Renal pelvis (tissue), 4 donors: ENCODE data around the gene GLIS2. TPM values are rescaled to one million over a fixed set of nuclear protein-coding genes. Genes with fewer than 3 reads are reported as not detected.

ENCODE experiments used
- DNase-seq: peaks from one replicate; pipeline ENCODE4 v3.0.0-alpha.2; 2013
- polyA plus RNA-seq, 3 donors: library from polyadenylated mRNA; unstranded; fragments of 120-200 nt; gene quantifications; one replicate each; pipeline ENCODE4 v1.2.1, GENCODE V29; 2013; ENCODE audit not compliant: insufficient read length in 3 of 3

Gene GLIS2
- polyA plus RNA-seq, 3 donors = 46.2 to 52.4 (median 50.6) TPM

- no peak for DNase-seq
These were observed 65.4 kb downstream of the GLIS2 start for GRCh38 chr16:4381072-4381934.

- DNase-seq = no peak
These were observed 66.3 kb downstream of the GLIS2 start for GRCh38 chr16:4381935-4382794.

- DNase-seq = no peak
These were observed 67.0 kb downstream of the GLIS2 start for GRCh38 chr16:4382795-4383357.

DNA sequence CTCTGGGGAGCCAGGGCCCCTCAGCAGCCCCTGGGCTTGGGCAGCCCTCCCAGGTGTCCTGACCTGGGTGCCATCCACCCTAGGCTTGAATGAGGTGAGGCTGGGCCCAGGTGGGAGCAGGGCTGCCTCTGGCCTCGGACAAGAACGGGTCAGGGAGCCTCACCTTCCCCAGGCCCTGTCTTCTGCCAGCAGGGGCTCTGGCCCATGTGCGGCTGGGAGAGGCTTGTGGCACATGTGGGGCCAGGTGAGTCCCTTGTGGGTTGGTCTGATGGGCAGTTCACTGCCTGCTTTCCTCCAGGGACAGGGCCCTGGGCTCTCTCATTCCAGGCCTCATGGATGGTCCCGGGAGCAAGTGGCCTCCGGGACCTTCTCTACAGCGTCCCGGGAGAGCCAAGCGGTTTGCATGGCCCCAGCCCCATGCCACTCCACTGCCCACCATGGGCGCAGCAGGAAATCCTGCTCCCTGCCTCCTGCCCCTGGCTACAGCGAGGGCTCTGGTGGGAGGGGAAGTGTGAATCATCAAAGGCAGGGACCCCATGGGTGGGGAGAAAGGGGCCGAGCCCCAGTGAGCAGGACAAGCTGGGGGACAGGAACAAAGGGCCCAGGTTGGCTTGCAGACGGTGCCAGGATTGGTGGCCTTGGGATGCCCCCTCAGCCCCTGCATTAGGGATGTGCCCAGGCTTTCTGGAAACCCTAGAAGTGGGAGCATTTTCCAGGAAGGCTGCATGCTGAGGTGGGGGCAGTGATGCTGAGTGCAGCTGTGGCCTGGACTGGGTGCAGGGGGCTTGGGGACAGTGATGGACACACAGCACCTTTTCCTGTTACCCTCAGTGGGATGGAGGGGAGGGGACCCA is 68.0 kb downstream of the GLIS2 start:
- no peak for DNase-seq

- no peak for DNase-seq
These were observed 68.7 kb downstream of the GLIS2 start for GRCh38 chr16:4384509-4384942.

GRCh38 chr16:4385066-4385788 is 69.4 kb downstream of the GLIS2 start:
- no peak for DNase-seq

GRCh38 chr16:4385789-4386450 is 70.1 kb downstream of the GLIS2 start:
- no peak for DNase-seq

- no peak for DNase-seq
These were observed 70.6 kb downstream of the GLIS2 start for GRCh38 chr16:4386451-4386805.

DNA sequence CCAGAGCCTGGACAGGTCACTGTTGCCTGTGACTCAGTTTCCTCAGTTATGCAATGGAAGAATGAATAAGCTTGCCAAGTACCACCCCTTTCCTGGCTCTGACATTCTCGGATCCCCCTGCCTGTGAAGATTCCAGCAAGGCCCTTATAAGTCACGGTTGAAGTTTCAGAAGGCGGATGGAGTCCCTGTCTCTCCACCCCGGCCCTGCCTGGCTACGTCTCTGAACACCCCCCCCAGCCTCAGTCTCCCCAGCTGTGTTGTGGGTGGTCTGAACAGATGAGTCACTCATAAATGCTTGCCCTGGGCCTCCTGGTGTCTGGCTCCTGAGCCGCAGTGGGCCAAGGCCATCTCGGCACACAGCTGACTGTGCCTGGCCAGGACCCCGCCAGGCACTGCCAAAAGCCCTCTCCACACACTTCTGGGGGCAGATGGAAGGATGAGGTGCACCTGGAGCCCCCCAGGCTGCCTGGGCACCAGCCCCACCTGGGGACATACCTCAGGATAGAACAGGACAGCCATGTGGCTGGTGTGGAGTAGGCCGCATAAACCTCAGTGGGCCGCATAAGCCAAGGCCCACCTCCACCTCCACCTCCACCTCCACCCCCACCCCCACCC is 71.2 kb downstream of the GLIS2 start:
- no peak for DNase-seq

GRCh38 chr16:4387781-4388180 is 71.9 kb downstream of the GLIS2 start:
- DNase-seq = no peak

GRCh38 chr16:4388271-4389021 is 72.6 kb downstream of the GLIS2 start:
- DNase-seq = no peak

Other genes starting within 250 kb of the GLIS2 start
- gene ADCY9, start 199.6 kb upstream of the GLIS2 start, polyA plus RNA-seq = 10 to 100 TPM in 1 of 3 donors, 1 to 10 TPM in 2; 8.8 to 10.2 (median 9.2) TPM
- 1 to 10 TPM; 1.1 to 1.6 (median 1.2) TPM for gene SRL, start 74.0 kb upstream of the GLIS2 start, polyA plus RNA-seq
- gene TFAP4, start 43.0 kb upstream of the GLIS2 start, polyA plus RNA-seq = 10 to 100 TPM; 21.6 to 27.1 (median 22.1) TPM
- 10 to 100 TPM; 25.3 to 33.4 (median 30.7) TPM for gene PAM16, start 35.3 kb downstream of the GLIS2 start, polyA plus RNA-seq
- gene VASN, start 55.8 kb downstream of the GLIS2 start, polyA plus RNA-seq = 10 to 100 TPM; 53.6 to 74.6 (median 67.2) TPM
- 10 to 100 TPM; 21.2 to 25.0 (median 24.6) TPM for gene CORO7, start 100.5 kb downstream of the GLIS2 start, polyA plus RNA-seq
- gene DNAJA3, start 109.8 kb downstream of the GLIS2 start, polyA plus RNA-seq = 10 to 100 TPM; 37.6 to 48.6 (median 44.2) TPM
- gene NMRAL1, start 158.6 kb downstream of the GLIS2 start, polyA plus RNA-seq = 10 to 100 TPM; 45.0 to 49.8 (median 48.8) TPM
- gene HMOX2, start 160.3 kb downstream of the GLIS2 start, polyA plus RNA-seq = 10 to 100 TPM; 41.2 to 54.5 (median 47.8) TPM
- gene CDIP1, start 222.7 kb downstream of the GLIS2 start, polyA plus RNA-seq = 10 to 100 TPM; 32.3 to 35.9 (median 32.6) TPM
- gene C16orf96, start 240.3 kb downstream of the GLIS2 start, polyA plus RNA-seq = under 1 TPM; 0.28 to 0.40 (median 0.38) TPM